ENCODE results near the gene BCL2L11.

Gene BCL2L11

GRCh38 chr2:111162718-111163331 is 42.1 kb downstream of the BCL2L11 start:
- no peak overlapping the region for H3K4me3 ChIP-seq (ENCODE audit: low read depth, low read length)
- peak; percentile 29 for DNase-seq (ENCODE audit: low read depth)
- TF ChIP-seq, protein P1, sequence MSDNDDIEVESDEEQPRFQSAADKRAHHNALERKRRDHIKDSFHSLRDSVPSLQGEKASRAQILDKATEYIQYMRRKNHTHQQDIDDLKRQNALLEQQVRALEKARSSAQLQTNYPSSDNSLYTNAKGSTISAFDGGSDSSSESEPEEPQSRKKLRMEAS (IDR thresholded peaks at IDR 0.05; ENCODE audit: low read depth, low read length) = no peak
- TF ChIP-seq POLR2A (IDR thresholded peaks at IDR 0.05; ENCODE audit: extremely low read depth, insufficient read length) (no peak), CTCF (IDR thresholded peaks at IDR 0.05; ENCODE audit: low read depth, low read length) (no peak), MYC (IDR thresholded peaks at IDR 0.05; ENCODE audit: low read depth, low read length) (no peak)

DNA sequence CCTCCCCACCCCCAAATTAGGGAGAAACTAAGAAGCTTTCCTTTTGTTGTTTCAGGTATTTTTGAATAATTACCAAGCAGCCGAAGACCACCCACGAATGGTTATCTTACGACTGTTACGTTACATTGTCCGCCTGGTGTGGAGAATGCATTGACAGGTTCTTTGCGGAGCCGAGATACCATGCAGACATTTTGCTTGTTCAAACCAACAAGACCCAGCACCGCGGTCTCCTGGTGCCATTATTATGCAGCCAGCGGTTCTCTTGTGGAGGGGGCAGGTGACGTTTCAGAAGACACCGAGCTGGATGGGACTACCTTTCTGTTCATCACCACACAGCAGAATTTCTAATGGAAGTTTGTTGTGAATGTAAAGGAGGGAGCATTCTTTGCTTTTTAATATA is 43.4 kb downstream of the BCL2L11 start:
- DNase-seq (ENCODE audit: low read depth) = no peak
- H3K4me3 ChIP-seq (ENCODE audit: low read depth, low read length) = no peak overlapping the region
- TF ChIP-seq POLR2A (IDR thresholded peaks at IDR 0.05; ENCODE audit: extremely low read depth, insufficient read length) = no peak
- no peak for TF ChIP-seq CTCF (IDR thresholded peaks at IDR 0.05; ENCODE audit: low read depth, low read length)
- no peak for TF ChIP-seq MYC (IDR thresholded peaks at IDR 0.05; ENCODE audit: low read depth, low read length)
- TF ChIP-seq, protein P1 (IDR thresholded peaks at IDR 0.05; ENCODE audit: low read depth, low read length) = no peak

- no peak for DNase-seq (ENCODE audit: low read depth)
- TF ChIP-seq MYC (IDR thresholded peaks at IDR 0.05; ENCODE audit: low read depth, low read length) = no peak
- no peak for TF ChIP-seq CTCF (IDR thresholded peaks at IDR 0.05; ENCODE audit: low read depth, low read length)
- TF ChIP-seq, protein P1 (IDR thresholded peaks at IDR 0.05; ENCODE audit: low read depth, low read length) = no peak
- TF ChIP-seq POLR2A (IDR thresholded peaks at IDR 0.05; ENCODE audit: extremely low read depth, insufficient read length) = no peak
Observed at GRCh38 chr2:111165084-111165483, 44.4 kb downstream of the BCL2L11 start.

GRCh38 chr2:111166115-111166514 is 45.4 kb downstream of the BCL2L11 start:
- TF ChIP-seq CTCF (IDR thresholded peaks at IDR 0.05; ENCODE audit: low read depth, low read length) (no peak), MYC (IDR thresholded peaks at IDR 0.05; ENCODE audit: low read depth, low read length) (no peak), POLR2A (IDR thresholded peaks at IDR 0.05; ENCODE audit: extremely low read depth, insufficient read length) (no peak)
- TF ChIP-seq, protein P1 (IDR thresholded peaks at IDR 0.05; ENCODE audit: low read depth, low read length) = no peak
- no peak overlapping the region for H3K4me3 ChIP-seq (ENCODE audit: low read depth, low read length)
- DNase-seq (ENCODE audit: low read depth) = no peak

More at GRCh38 chr2:111165084-111165483, 44.4 kb downstream of the BCL2L11 start:
- no peak overlapping the region for H3K4me3 ChIP-seq (ENCODE audit: low read depth, low read length)

- no peak overlapping the region for H3K4me3 ChIP-seq (ENCODE audit: low read depth, low read length)
- DNase-seq (ENCODE audit: low read depth) = peak; percentile 41
- TF ChIP-seq MYC (IDR thresholded peaks at IDR 0.05; ENCODE audit: low read depth, low read length) (no peak), POLR2A (IDR thresholded peaks at IDR 0.05; ENCODE audit: extremely low read depth, insufficient read length) (no peak), CTCF (IDR thresholded peaks at IDR 0.05; ENCODE audit: low read depth, low read length) (no peak)
Observed at GRCh38 chr2:111167076-111167862, 46.6 kb downstream of the BCL2L11 start.

Data from NB4 (cell line).